Femur (tissue), 1 donor: ENCODE results near the gene MRRF.
A peak's percentile ranks its signal among the peaks of the same experiment; 100 is the strongest.

ENCODE experiments used
- DNase-seq: peaks from one replicate; pipeline ENCODE4 v3.0.0-alpha.2; 2017

MRRF gene

GRCh38 chr9:122264360-122265148 lies at the start of gene MRRF, which contains the start of gene RBM18:
MRRF (plus strand) TSS chr9:122264882; CDS start chr9:122270892, 6,010 bp downstream.
RBM18 (minus strand) TSS chr9:122264840; CDS start chr9:122261492, 3,348 bp downstream.
- peak; percentile 96 for DNase-seq

GRCh38 chr9:122215663-122216062 lies 49.0 kb upstream of the MRRF start:
- DNase-seq, result no peak

- DNase-seq, result no peak
These were observed 48.4 kb upstream of the MRRF start for GRCh38 chr9:122216138-122216797.

GRCh38 chr9:122216798-122217418 lies 47.8 kb upstream of the MRRF start:
- no peak for DNase-seq

GRCh38 chr9:122217640-122218039 lies 47.0 kb upstream of the MRRF start:
- DNase-seq, result no peak

- no peak for DNase-seq
These were observed 46.4 kb upstream of the MRRF start for GRCh38 chr9:122218071-122218934.

GRCh38 chr9:122218935-122219855 lies 45.5 kb upstream of the MRRF start:
- DNase-seq, result no peak

GRCh38 chr9:122219856-122220672 lies 44.6 kb upstream of the MRRF start:
- DNase-seq, result no peak

GRCh38 chr9:122220673-122221182 lies 44.0 kb upstream of the MRRF start:
- DNase-seq, result no peak

- no peak for DNase-seq
These were observed 43.4 kb upstream of the MRRF start for GRCh38 chr9:122221183-122221811.

GRCh38 chr9:122222791-122223190 lies 41.9 kb upstream of the MRRF start:
- DNase-seq, result no peak

- DNase-seq, result no peak
These were observed 41.2 kb upstream of the MRRF start for GRCh38 chr9:122223435-122223834.

GRCh38 chr9:122225312-122226141 lies 39.2 kb upstream of the MRRF start:
- no peak for DNase-seq

GRCh38 chr9:122226142-122226757 lies 38.4 kb upstream of the MRRF start:
- DNase-seq, result no peak

GRCh38 chr9:122226758-122227574 lies 37.7 kb upstream of the MRRF start:
- DNase-seq, result no peak

- DNase-seq, result no peak
These were observed 37.1 kb upstream of the MRRF start for GRCh38 chr9:122227575-122227900.

- DNase-seq, result no peak
These were observed 36.5 kb upstream of the MRRF start for GRCh38 chr9:122228191-122228567.
